SK-N-SH treated with all-trans-retinoic acid at 6 μM for 48 hours (cell line): ENCODE data around the gene RGS1.

Experiments
- ARNTL ChIP-seq: fragments of 450-650 bp; formaldehyde crosslinking; IDR thresholded peaks from 2 replicates; pipeline ENCODE4 v1.5.0; 2020; ENCODE audit warnings: low read depth, mild to moderate bottlenecking, moderate library complexity, borderline replicate concordance
- BACH2 ChIP-seq: fragments of 250-450 bp; sonication (Bioruptor Pico); IDR thresholded peaks from 2 replicates; pipeline ENCODE4 v1.9.0; 2021; ENCODE audit warnings: mild to moderate bottlenecking, borderline replicate concordance
- CSDC2 ChIP-seq: fragments of 250-450 bp; sonication (Bioruptor Pico); IDR thresholded peaks from 2 replicates; pipeline ENCODE4 v1.5.0; 2020; ENCODE audit warnings: mild to moderate bottlenecking, moderate library complexity
- OSR1 ChIP-seq: fragments of 250-450 bp; sonication (Bioruptor Pico); IDR thresholded peaks from 2 replicates; pipeline ENCODE4 v1.8.0; 2022; ENCODE audit warnings: moderate library complexity, mild to moderate bottlenecking, inconsistent platforms
- PPARA ChIP-seq: fragments of 250-450 bp; sonication (Bioruptor Pico); IDR thresholded peaks from 2 replicates; pipeline ENCODE4 v1.5.0; 2020; ENCODE audit warnings: mild to moderate bottlenecking, borderline replicate concordance
- TOX ChIP-seq: fragments of 250-450 bp; sonication (Bioruptor Pico); IDR thresholded peaks from 2 replicates; pipeline ENCODE4 v1.8.0; 2021; ENCODE audit warnings: mild to moderate bottlenecking, moderate library complexity, borderline replicate concordance
- ZFP3 ChIP-seq: fragments of 250-450 bp; sonication (Bioruptor Pico); IDR thresholded peaks from 2 replicates; pipeline ENCODE4 v1.5.0; 2020; ENCODE audit warnings: mild to moderate bottlenecking, moderate library complexity
- ZNF565 ChIP-seq: fragments of 450-650 bp; formaldehyde crosslinking; conservative IDR thresholded peaks from 2 replicates; pipeline ENCODE4 v1.5.0; 2020; ENCODE audit warnings: low read depth, mild to moderate bottlenecking, moderate library complexity
- ZNF70 ChIP-seq: fragments of 450-650 bp; formaldehyde crosslinking; IDR thresholded peaks from 2 replicates; pipeline ENCODE4 v1.5.0; 2020; ENCODE audit warnings: mild to moderate bottlenecking, moderate library complexity
- TF ChIP-seq, protein P1 (sequence below): fragments of 250-450 bp; sonication (Bioruptor Pico); IDR thresholded peaks from 2 replicates; pipeline ENCODE4 v1.5.1; 2020; ENCODE audit warnings: low read depth, mild to moderate bottlenecking, moderate library complexity

DNA sequence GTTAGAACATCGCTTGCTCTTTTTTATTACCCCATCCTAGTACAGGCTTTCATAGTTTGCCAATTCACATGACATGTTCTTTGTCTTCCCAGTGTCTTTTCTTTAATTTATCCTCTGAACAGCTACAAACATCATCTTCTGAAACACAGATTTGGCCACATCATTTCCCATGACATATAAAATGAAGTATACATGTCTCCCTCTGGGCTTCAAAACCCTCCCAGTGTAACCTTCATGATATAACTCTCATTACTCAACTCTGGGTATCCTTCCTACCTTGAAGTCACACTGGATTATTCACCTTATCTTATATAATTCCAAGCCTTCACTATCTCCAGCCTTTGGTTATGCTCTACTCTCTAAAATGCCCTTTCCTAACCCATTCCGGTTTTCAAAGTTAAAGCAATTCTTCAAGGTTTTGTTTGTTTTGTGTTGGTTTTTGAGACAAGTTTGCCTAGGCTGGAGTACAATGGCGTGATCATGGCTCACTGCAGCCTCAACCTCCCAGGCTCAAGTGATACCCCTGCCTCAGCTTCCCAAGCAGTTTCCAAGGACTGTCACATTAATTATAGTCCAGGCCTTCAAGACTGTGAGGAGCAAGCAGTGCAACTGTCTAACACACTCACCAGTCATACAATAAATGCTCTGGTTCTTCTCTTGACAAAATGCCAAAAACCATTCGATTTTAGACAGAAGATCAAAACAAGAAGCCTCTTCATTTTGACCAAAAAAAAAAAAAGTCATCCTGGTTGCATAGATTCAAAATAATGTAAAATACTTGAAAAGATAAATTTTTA, 5.8 kb downstream of the RGS1 start:
- TF ChIP-seq PPARA (CRISPR knock-in tag), result no peak
- TF ChIP-seq ZFP3 (CRISPR knock-in tag), result no peak
- no peak for TF ChIP-seq OSR1 (CRISPR knock-in tag)
- no peak for TF ChIP-seq CSDC2 (CRISPR knock-in tag)
- TF ChIP-seq ARNTL, result no peak
- TF ChIP-seq BACH2 (CRISPR knock-in tag), result no peak
- TF ChIP-seq TOX (CRISPR knock-in tag), result peak; percentile 66; the same call in 1 of the 2 replicates
- TF ChIP-seq ZNF565 (CRISPR knock-in tag), result no peak
- no peak for TF ChIP-seq ZNF70
- TF ChIP-seq, protein P1, sequence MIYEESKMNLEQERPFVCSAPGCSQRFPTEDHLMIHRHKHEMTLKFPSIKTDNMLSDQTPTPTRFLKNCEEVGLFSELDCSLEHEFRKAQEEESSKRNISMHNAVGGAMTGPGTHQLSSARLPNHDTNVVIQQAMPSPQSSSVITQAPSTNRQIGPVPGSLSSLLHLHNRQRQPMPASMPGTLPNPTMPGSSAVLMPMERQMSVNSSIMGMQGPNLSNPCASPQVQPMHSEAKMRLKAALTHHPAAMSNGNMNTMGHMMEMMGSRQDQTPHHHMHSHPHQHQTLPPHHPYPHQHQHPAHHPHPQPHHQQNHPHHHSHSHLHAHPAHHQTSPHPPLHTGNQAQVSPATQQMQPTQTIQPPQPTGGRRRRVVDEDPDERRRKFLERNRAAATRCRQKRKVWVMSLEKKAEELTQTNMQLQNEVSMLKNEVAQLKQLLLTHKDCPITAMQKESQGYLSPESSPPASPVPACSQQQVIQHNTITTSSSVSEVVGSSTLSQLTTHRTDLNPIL (CRISPR knock-in tag), result no peak
